Measurements from ENCODE around the gene TRAF3IP3.

TRAF3IP3 gene

DNA sequence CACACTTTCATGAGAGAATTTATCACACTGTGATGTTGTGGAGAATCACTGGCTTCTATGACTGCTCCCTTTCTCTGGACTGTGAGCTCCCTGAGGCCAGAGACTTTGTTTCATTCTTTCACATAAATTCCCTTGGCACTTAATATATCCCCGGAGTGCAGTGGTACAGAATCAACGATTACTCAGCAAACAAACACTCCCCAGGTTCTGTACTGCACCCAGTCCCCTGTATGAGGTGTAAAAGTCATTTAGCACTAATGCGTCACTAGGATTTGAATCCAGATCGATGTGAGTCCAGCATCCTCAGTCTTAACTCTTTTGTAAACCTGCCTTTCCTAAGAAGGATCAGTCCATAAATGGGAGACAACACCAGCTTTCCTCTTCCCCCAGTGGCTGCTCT is 65.1 kb downstream of the TRAF3IP3 start:
- TF ChIP-seq, protein P1, sequence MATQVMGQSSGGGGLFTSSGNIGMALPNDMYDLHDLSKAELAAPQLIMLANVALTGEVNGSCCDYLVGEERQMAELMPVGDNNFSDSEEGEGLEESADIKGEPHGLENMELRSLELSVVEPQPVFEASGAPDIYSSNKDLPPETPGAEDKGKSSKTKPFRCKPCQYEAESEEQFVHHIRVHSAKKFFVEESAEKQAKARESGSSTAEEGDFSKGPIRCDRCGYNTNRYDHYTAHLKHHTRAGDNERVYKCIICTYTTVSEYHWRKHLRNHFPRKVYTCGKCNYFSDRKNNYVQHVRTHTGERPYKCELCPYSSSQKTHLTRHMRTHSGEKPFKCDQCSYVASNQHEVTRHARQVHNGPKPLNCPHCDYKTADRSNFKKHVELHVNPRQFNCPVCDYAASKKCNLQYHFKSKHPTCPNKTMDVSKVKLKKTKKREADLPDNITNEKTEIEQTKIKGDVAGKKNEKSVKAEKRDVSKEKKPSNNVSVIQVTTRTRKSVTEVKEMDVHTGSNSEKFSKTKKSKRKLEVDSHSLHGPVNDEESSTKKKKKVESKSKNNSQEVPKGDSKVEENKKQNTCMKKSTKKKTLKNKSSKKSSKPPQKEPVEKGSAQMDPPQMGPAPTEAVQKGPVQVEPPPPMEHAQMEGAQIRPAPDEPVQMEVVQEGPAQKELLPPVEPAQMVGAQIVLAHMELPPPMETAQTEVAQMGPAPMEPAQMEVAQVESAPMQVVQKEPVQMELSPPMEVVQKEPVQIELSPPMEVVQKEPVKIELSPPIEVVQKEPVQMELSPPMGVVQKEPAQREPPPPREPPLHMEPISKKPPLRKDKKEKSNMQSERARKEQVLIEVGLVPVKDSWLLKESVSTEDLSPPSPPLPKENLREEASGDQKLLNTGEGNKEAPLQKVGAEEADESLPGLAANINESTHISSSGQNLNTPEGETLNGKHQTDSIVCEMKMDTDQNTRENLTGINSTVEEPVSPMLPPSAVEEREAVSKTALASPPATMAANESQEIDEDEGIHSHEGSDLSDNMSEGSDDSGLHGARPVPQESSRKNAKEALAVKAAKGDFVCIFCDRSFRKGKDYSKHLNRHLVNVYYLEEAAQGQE (IDR thresholded peaks at IDR 0.05; ENCODE audit: low read depth) = no peak
- TF ChIP-seq TCF12 (IDR thresholded peaks at IDR 0.05; ENCODE audit: low read depth) (no peak), RAD21 (IDR thresholded peaks at IDR 0.05; ENCODE audit: low read depth) (no peak), CEBPB (IDR thresholded peaks at IDR 0.05) (no peak), ZBTB7A (IDR thresholded peaks at IDR 0.05; ENCODE audit: low read depth) (no peak), CREB1 (IDR thresholded peaks at IDR 0.05; ENCODE audit: low read depth) (no peak), YY1 (IDR thresholded peaks at IDR 0.05; ENCODE audit: low read depth) (no peak), EGR1 (IDR thresholded peaks at IDR 0.05) (no peak), NFIC (IDR thresholded peaks at IDR 0.05) (no peak)

GRCh38 chr1:209822706-209823105 is 66.9 kb downstream of the TRAF3IP3 start:
- TF ChIP-seq EGR1 (IDR thresholded peaks at IDR 0.05) (no peak), RAD21 (IDR thresholded peaks at IDR 0.05; ENCODE audit: low read depth) (no peak), FOXM1 (IDR thresholded peaks at IDR 0.05; ENCODE audit: borderline replicate concordance, low read depth) (no peak), YY1 (IDR thresholded peaks at IDR 0.05; ENCODE audit: low read depth) (no peak), NFIC (IDR thresholded peaks at IDR 0.05) (no peak), TAF1 (IDR thresholded peaks at IDR 0.05; ENCODE audit: low read depth) (no peak), TCF12 (IDR thresholded peaks at IDR 0.05; ENCODE audit: low read depth) (no peak)
- TF ChIP-seq, protein P1 (IDR thresholded peaks at IDR 0.05; ENCODE audit: low read depth) = no peak

DNA sequence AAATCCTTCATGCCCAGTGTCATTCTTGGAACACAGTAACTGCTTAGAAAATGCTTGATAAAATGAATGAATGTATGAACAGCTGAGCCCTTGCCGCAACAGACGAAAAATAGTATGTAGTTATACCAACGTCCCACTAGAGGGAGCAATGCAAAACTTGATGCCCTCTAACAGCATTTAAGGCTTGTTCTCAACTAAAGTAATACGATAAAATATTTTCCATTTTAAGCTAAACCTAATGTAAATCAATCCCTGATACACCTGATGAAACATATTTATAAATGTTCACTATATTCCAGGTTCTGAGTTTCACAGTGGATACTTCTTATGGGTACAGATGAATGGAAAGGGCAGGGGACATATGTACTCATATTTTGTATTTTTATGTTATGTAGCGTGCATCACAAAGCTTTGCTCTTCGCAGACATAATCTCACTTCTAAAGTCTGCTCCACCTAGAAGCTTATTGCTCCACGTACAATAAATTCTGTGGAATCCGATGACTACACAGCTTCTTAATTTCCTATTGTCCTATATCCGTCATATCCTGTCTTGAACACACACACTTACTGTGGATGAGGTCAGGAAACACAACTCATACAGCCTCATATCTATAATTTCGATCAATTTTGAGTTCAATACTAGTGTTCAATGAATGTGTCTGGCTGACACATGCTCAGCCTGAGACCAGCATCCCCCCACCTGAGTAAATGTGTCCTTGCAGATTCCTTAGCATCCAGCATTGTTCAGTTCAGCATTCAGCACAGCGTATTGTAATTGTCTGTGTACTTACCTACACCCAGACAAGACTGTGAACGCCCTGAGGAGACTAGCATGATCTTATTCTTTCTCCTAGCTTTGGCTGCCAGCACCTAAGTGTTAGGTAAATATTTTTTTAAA is 67.5 kb downstream of the TRAF3IP3 start:
- TF ChIP-seq RAD21 (IDR thresholded peaks at IDR 0.05; ENCODE audit: low read depth) = peak; percentile 14; the same call in 1 of the 2 replicates
- no peak for TF ChIP-seq TAF1 (IDR thresholded peaks at IDR 0.05; ENCODE audit: low read depth)
- TF ChIP-seq CREB1 (IDR thresholded peaks at IDR 0.05; ENCODE audit: low read depth) = no peak
- no peak for TF ChIP-seq CEBPB (IDR thresholded peaks at IDR 0.05)
- TF ChIP-seq, protein P2, sequence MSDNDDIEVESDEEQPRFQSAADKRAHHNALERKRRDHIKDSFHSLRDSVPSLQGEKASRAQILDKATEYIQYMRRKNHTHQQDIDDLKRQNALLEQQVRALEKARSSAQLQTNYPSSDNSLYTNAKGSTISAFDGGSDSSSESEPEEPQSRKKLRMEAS (IDR thresholded peaks at IDR 0.05) = no peak
- no peak for TF ChIP-seq YY1 (IDR thresholded peaks at IDR 0.05; ENCODE audit: low read depth)

- TF ChIP-seq NFIC (IDR thresholded peaks at IDR 0.05) = no peak
- no peak for TF ChIP-seq YY1 (IDR thresholded peaks at IDR 0.05; ENCODE audit: low read depth)
- TF ChIP-seq FOXM1 (IDR thresholded peaks at IDR 0.05; ENCODE audit: borderline replicate concordance, low read depth) = no peak
- no peak for TF ChIP-seq USF1 (IDR thresholded peaks at IDR 0.05)
- no peak for TF ChIP-seq RAD21 (IDR thresholded peaks at IDR 0.05; ENCODE audit: low read depth)
- no peak for TF ChIP-seq ZBTB7A (IDR thresholded peaks at IDR 0.05; ENCODE audit: low read depth)
- TF ChIP-seq CREB1 (IDR thresholded peaks at IDR 0.05; ENCODE audit: low read depth) = no peak
- no peak for TF ChIP-seq EP300 (IDR thresholded peaks at IDR 0.05; ENCODE audit: borderline replicate concordance)
These were observed 70.0 kb downstream of the TRAF3IP3 start for GRCh38 chr1:209825591-209826434.

DNA sequence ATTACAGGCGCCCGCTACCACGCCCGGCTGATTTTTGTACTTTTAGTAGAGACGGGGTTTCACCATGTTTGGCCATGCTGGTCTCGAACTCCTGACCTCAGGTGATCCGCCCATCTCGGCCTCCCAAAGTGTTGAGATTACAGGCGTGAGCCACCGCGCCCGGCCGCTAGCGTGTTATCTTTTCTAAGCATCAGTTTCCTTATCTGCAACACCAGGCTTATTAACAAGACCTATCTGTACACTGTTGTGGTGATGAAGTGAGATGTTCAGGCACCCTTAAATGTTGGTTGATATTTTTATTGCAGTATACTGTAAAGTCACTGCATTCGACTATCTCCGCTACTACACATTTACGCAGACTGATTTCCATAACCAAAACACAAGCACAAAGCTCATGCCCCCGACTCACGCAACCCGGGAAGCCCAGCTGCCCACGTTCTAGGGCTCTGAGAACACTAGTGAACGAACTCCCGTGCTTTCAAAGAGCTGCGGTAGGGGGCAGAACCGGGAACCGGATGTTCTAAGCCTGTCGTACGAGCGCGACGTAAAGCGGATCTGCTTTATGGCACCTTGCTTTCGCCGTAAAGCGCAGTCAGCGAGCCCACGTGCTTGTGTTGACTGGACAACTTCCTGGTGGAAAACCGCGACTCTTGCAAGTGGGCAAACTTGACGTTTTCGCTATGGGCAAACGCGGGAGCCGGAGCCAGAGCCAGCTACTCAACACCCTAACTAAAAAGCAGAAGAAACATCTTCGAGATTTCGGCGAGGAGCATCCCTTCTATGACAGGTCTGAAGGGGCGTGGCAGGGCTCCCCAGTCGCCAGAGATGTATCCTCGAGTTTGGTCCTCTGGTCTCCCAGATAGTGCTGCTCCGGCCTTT is 71.8 kb downstream of the TRAF3IP3 start, which contains the start of gene UTP25:
UTP25 (plus strand) TSS at position 589 of the 879 bp plus-strand sequence; CDS start at position 681, 92 bp downstream.
- TF ChIP-seq TAF1 (IDR thresholded peaks at IDR 0.05; ENCODE audit: low read depth) (peak; percentile 87), ZBTB7A (IDR thresholded peaks at IDR 0.05; ENCODE audit: low read depth) (no peak), EP300 (IDR thresholded peaks at IDR 0.05; ENCODE audit: borderline replicate concordance) (peak; percentile 21; the same call in 1 of the 2 replicates), EGR1 (IDR thresholded peaks at IDR 0.05) (peak; percentile 11; the same call in 1 of the 2 replicates), TCF12 (IDR thresholded peaks at IDR 0.05; ENCODE audit: low read depth) (peak; percentile 68), NFIC (IDR thresholded peaks at IDR 0.05) (peak; percentile 64), USF1 (IDR thresholded peaks at IDR 0.05) (peak; percentile 95), YY1 (IDR thresholded peaks at IDR 0.05; ENCODE audit: low read depth) (peak; percentile 64; the same call in 1 of the 2 replicates), TEAD4 (IDR thresholded peaks at IDR 0.05) (peak; percentile 55), CREB1 (IDR thresholded peaks at IDR 0.05; ENCODE audit: low read depth) (0 out of 2 replicates have a peak, but pooled peaks have one; percentile 60), RAD21 (IDR thresholded peaks at IDR 0.05; ENCODE audit: low read depth) (no peak; the same call in 1 of the 2 replicates), FOXM1 (IDR thresholded peaks at IDR 0.05; ENCODE audit: borderline replicate concordance, low read depth) (no peak)
- TF ChIP-seq, protein P2 (IDR thresholded peaks at IDR 0.05) = peak; percentile 100
- TF ChIP-seq, protein P1 (IDR thresholded peaks at IDR 0.05; ENCODE audit: low read depth) = 0 out of 2 replicates have a peak, but pooled peaks have one; percentile 16
